OCI-LY7 (cell line): ENCODE results near the gene CLMN.

ENCODE experiments used
- CTCF ChIP-seq: fragments of 200-600 bp; sonication (generic); conservative IDR thresholded peaks from 2 replicates; pipeline ENCODE4 v1.5.1; 2014; ENCODE audit warnings: mild to moderate bottlenecking, antibody characterized with exemption, low read length, moderate library complexity, mixed read lengths
- EZH2phosphoT487 ChIP-seq: fragments of 200-600 bp; sonication (generic); IDR thresholded peaks from 2 replicates; pipeline ENCODE4 v1.6.1; 2018; ENCODE audit warnings: low read depth, borderline replicate concordance, mild to moderate bottlenecking, mixed run types, antibody characterized with exemption, low read length, moderate library complexity, mixed read lengths

- no peak for TF ChIP-seq CTCF
- TF ChIP-seq EZH2phosphoT487: no peak
Observed at GRCh38 chr14:95268350-95268749, 51.4 kb downstream of the CLMN start.
